ENCODE data around the gene RYR2.

DNA sequence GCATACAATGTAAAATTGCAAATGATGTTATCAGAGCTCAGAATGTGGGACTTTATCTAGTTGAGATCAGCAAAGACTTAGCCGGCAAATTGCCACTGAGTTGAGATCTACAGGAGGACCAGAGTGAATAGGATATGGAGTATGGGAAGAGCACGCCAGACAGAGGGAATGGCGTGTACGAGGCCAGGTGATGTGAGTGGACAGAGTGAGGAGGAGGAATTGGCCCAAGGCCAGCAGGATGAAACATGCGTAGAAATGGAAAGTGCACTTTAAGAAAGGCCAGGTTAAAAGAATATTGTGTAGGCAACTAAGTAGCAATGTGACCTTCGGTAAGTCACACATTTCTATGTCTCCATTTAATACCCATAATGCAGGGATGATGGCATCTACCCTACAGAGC lies 637.7 kb downstream of the RYR2 start:
- TF ChIP-seq ZFP3 (CRISPR knock-in tag; IDR thresholded peaks at IDR 0.05) (no peak), BACH2 (CRISPR knock-in tag; IDR thresholded peaks at IDR 0.05; ENCODE audit: borderline replicate concordance) (no peak), RARB (CRISPR knock-in tag; IDR thresholded peaks at IDR 0.05) (no peak), TCF4 (CRISPR knock-in tag; IDR thresholded peaks at IDR 0.05; ENCODE audit: borderline replicate concordance) (no peak)
